GM12878 (cell line): Measurements from ENCODE around the gene USP10. TPM values are rescaled to one million over a fixed set of nuclear protein-coding genes. Genes with fewer than 3 reads are reported as not detected.

Experiments
- ATAC-seq: fragments of 200-7000 bp; cut with Tn5 transposase; 3 replicates; pipeline ENCODE4 v1.9.1; 2020; ENCODE audit warnings: mild to moderate bottlenecking, moderate library complexity
- BruUV-seq: library from RNA; stranded (reverse); fragments of 400-500 nt; replicated peaks from 2 replicates; lab custom pipeline; 2021; lab: Mats Ljungman, UMichigan
- CTCF ChIA-PET: fragments of 300-600 bp; sonication (Branson Sonifier 250); formaldehyde crosslinking; extraction: SDS; loops from one replicate; lab custom pipeline; 2021; ENCODE audit warnings: inconsistent platforms; lab: Yijun Ruan, JAX
- POLR2A ChIA-PET: fragments of 350-600 bp; formaldehyde crosslinking; extraction: SDS; loops from one replicate; lab custom pipeline; 2021; ENCODE audit warnings: inconsistent platforms; lab: Charles Lee
- RAD21 ChIA-PET: fragments of 300-600 bp; sonication (Branson Sonifier 250); formaldehyde crosslinking; loops from one replicate; lab custom pipeline; 2023; ENCODE audit warnings: antibody characterized with exemption; ENCODE audit not compliant: unreplicated experiment; lab: Charles Lee
- SMC1A ChIA-PET: fragments of 300-600 bp; sonication (Branson Sonifier 250); formaldehyde crosslinking; loops from one replicate; lab custom pipeline; 2023; ENCODE audit not compliant: unreplicated experiment, uncharacterized antibody; lab: Charles Lee
- DNase-seq: peaks from one replicate; pipeline ENCODE4 v3.0.0-alpha.2; 2011; ENCODE audit warnings: low read depth, low spot score
- FAIRE-seq: peaks from 3 replicates; lab custom pipeline; 2011; peaks lifted over from hg19 to GRCh38; lab: Jason Lieb, UNC
- H2AFZ ChIP-seq: 2 replicates; pipeline ENCODE4 v1.6.0; 2011; ENCODE audit warnings: low read depth, low read length, control low read depth; ENCODE audit not compliant: control insufficient read depth
- H3K27ac ChIP-seq: 2 replicates; pipeline ENCODE4 v1.5.1; 2011; ENCODE audit warnings: control low read depth; ENCODE audit not compliant: control insufficient read depth, insufficient read depth
- H3K27me3 ChIP-seq, 2 experiments: replicated peaks in 1 of 2; 2 replicates each; pipeline versions ENCODE4 v1.6.0 to v1.6.1; 2011; ENCODE audit warnings: low read length in 1 of 2; ENCODE audit not compliant: control insufficient read depth in 2 of 2, insufficient read depth in 2 of 2
- H3K36me3 ChIP-seq, 2 experiments: 2 replicates each; pipeline ENCODE4 v1.5.1; 2011; ENCODE audit warnings: low read length in 1 of 2; ENCODE audit not compliant: control insufficient read depth in 2 of 2, insufficient read depth in 2 of 2
- H3K4me1 ChIP-seq: 2 replicates; pipeline ENCODE4 v1.6.1; 2011; ENCODE audit warnings: mild to moderate bottlenecking, low read length, moderate library complexity, mixed read lengths; ENCODE audit not compliant: control insufficient read depth, insufficient read depth
- H3K4me2 ChIP-seq: 2 replicates; pipeline ENCODE4 v1.6.0; 2011; ENCODE audit warnings: control low read depth; ENCODE audit not compliant: control insufficient read depth, insufficient read depth
- H3K4me3 ChIP-seq: fragments of 200-600 bp; sonication (generic); 2 replicates; pipeline ENCODE4 v1.5.1; 2016
- H3K79me2 ChIP-seq: 2 replicates; pipeline ENCODE4 v1.6.0; 2011; ENCODE audit warnings: low read length; ENCODE audit not compliant: control insufficient read depth, insufficient read depth
- H3K9ac ChIP-seq: 2 replicates; pipeline ENCODE4 v1.8.0; 2011; ENCODE audit warnings: low read length, control low read depth, mixed read lengths; ENCODE audit not compliant: control insufficient read depth, insufficient read depth
- H3K9me3 ChIP-seq: replicated peaks from 3 replicates; pipeline ENCODE4 v1.5.1; 2011; ENCODE audit warnings: mild to moderate bottlenecking, low read length; ENCODE audit not compliant: control insufficient read depth, insufficient read depth
- H4K20me1 ChIP-seq: 2 replicates; pipeline ENCODE4 v1.6.0; 2011; ENCODE audit not compliant: control insufficient read depth, insufficient read depth
- MXI1 ChIP-seq: fragments of 150-350 bp; IDR thresholded peaks from 2 replicates; pipeline ENCODE4 v1.6.1; 2011; ENCODE audit warnings: low read depth, mild to moderate bottlenecking, inconsistent platforms, low read length, improper control_type of control experiment
- NFYB ChIP-seq: IDR thresholded peaks from 2 replicates; pipeline ENCODE4 v1.6.1; 2011; ENCODE audit warnings: low read depth, mild to moderate bottlenecking, low read length, improper control_type of control experiment, moderate library complexity; ENCODE audit not compliant: insufficient read depth
- PBX3 ChIP-seq: IDR thresholded peaks from 2 replicates; pipeline ENCODE4 v1.6.1; 2011; ENCODE audit warnings: mild to moderate bottlenecking, low read depth, low read length, moderate library complexity; ENCODE audit not compliant: insufficient replicate concordance
- POLR2AphosphoS5 ChIP-seq: IDR thresholded peaks from 2 replicates; pipeline ENCODE4 v1.6.1; 2011; ENCODE audit warnings: mild to moderate bottlenecking, low read length, inconsistent platforms
- TARDBP ChIP-seq: IDR thresholded peaks from 2 replicates; pipeline ENCODE4 v1.6.1; 2016; ENCODE audit warnings: borderline replicate concordance
- WGBS: methylation state at CpG from one replicate; pipeline ENCODE4 v1.1.6; 2016; ENCODE audit warnings: low lambda C conversion rate; ENCODE audit not compliant: insufficient replicate concordance, insufficient coverage; ENCODE audit errors: missing lambda C conversion rate; 5-methylcytosine and 5-hydroxymethylcytosine counted together
- in situ Hi-C: fragments of 300-500 bp; cut with MboI; formaldehyde crosslinking; loops from 9 replicates; pipeline ENCODE4 v1.14.3; 2018; ENCODE audit warnings: mixed read lengths
- intact Hi-C: fragments of 100-400 bp; cut with micrococcal nuclease; formaldehyde crosslinking; loops from one replicate; pipeline ENCODE4 v1.14.2; 2022; ENCODE audit not compliant: unreplicated experiment
- polyA plus RNA-seq, 11 experiments: library from polyadenylated mRNA; depleted of rRNA in 4 of 11; unstranded in 6 of 11; stranded (reverse) in 5 of 11; fragments of >200 nt; fragmentation: Nextera tagmentation in 4 of 11; fragmentation: Illumina TruSeq in 1 of 11; extraction: Ambion mirVana in 4 of 11; extraction: Trizol in 1 of 11; gene quantifications; 1 replicate in 1 of 11; 2 replicates in 10 of 11; pipeline versions ENCODE4 v1.2.1 to v1.2.3, GENCODE V29; 2011 to 2016; ENCODE audit warnings: inconsistent platforms in 2 of 11, missing spikeins in 2 of 11, low read depth in 1 of 11
- total RNA-seq, 4 experiments: library from RNA; depleted of rRNA in 3 of 4; stranded (reverse); fragments of >200 nt in 3 of 4; fragmentation: Illumina TruSeq in 1 of 4; extraction: Trizol in 1 of 4; gene quantifications; 2 replicates each; pipeline versions ENCODE4 v1.2.1 to v1.2.3, GENCODE V29; 2013 to 2021

Gene USP10
- total and polyA plus RNA-seq, 10 of the 15 experiments (the other 5 are each of a cell fraction or from before 2014, with no cell fraction given) = 46.1 to 160 (median 105) TPM

- Histone ChIP-seq H3K9me3 (no peaks in the 10 kb centered on the region), H3K9ac (no peak overlapping the region), H4K20me1 (no peaks in the 10 kb centered on the region), H3K27me3 (no peaks in the 10 kb centered on the region; a peak in 1 of 4 replicates), H3K27ac (no peak overlapping the region), H3K36me3 (no peaks in the 10 kb centered on the region), H3K4me1 (no peaks in the 10 kb centered on the region), H3K79me2 (no peaks in the 10 kb centered on the region), H2AFZ (no peak overlapping the region), H3K4me2 (no peak overlapping the region), H3K4me3 (no peak overlapping the region)
- TF ChIP-seq PBX3 (no peak), TARDBP (no peak), POLR2AphosphoS5 (no peak), MXI1 (no peak), NFYB (no peak)
- intact Hi-C loops = no loop called here
- DNase-seq (no peak), FAIRE-seq (no peak), ATAC-seq (no peak)
- ChIA-PET SMC1A (interaction anchor here (0.7 to 1.3 kb wide), 2 partner anchors 8 to 18 kb away, joined by 4 to 5 read pairs; no protein-coding TSS in a partner anchor), POLR2A (no interaction called here), CTCF (interaction anchor here (0.6 to 2.9 kb wide), 7 partner anchors 9 to 619 kb away, joined by 3 to 10 read pairs (median 6); no protein-coding TSS in a partner anchor), RAD21 (interaction anchor here (0.6 to 1.1 kb wide), 2 partner anchors 9 to 116 kb away, joined by 3 read pairs; no protein-coding TSS in a partner anchor)
- BruUV-seq = no TSS peak
- in situ Hi-C loops = no loop called here
- 62% methylated on average over 4 of the region's 4 CpGs for WGBS
These were observed 18.8 kb upstream of the USP10 start for GRCh38 chr16:84680843-84681629.
